ENCODE data around the gene SLAMF7.
A peak's percentile ranks its signal among the peaks of the same experiment; 100 is the strongest.

The SLAMF7 gene

GRCh38 chr1:160747717-160748116 is 8.7 kb downstream of the SLAMF7 start:
- DNase-seq: no peak

GRCh38 chr1:160748181-160748877 is 9.3 kb downstream of the SLAMF7 start:
- no peak for DNase-seq

GRCh38 chr1:160748878-160749269 is 9.8 kb downstream of the SLAMF7 start:
- DNase-seq: no peak

- no peak for DNase-seq
Measured at GRCh38 chr1:160750608-160751007, 11.6 kb downstream of the SLAMF7 start.

GRCh38 chr1:160752406-160752805 is 13.4 kb downstream of the SLAMF7 start:
- no peak for DNase-seq

- no peak for DNase-seq
Measured at GRCh38 chr1:160752924-160753323, 13.9 kb downstream of the SLAMF7 start.

- DNase-seq: no peak
Measured at GRCh38 chr1:160753594-160753993, 14.5 kb downstream of the SLAMF7 start.

- no peak for DNase-seq
Measured at GRCh38 chr1:160755461-160755860, 16.4 kb downstream of the SLAMF7 start.

GRCh38 chr1:160755911-160756848 is 17.1 kb downstream of the SLAMF7 start:
- DNase-seq: no peak

GRCh38 chr1:160756849-160757201 is 17.8 kb downstream of the SLAMF7 start:
- DNase-seq: no peak

- no peak for DNase-seq
Measured at GRCh38 chr1:160758521-160758920, 19.5 kb downstream of the SLAMF7 start.

- DNase-seq: no peak
Measured at GRCh38 chr1:160759740-160760139, 20.7 kb downstream of the SLAMF7 start.

- no peak for DNase-seq
Measured at GRCh38 chr1:160761046-160761445, 22.0 kb downstream of the SLAMF7 start.

- DNase-seq: peak; percentile 12
Measured at GRCh38 chr1:160761886-160762285, 22.8 kb downstream of the SLAMF7 start.

- DNase-seq: no peak
Measured at GRCh38 chr1:160763993-160764392, 24.9 kb downstream of the SLAMF7 start.

GRCh38 chr1:160767395-160768294 is 28.6 kb downstream of the SLAMF7 start:
- no peak for DNase-seq

- no peak for DNase-seq
Measured at GRCh38 chr1:160768295-160768657, 29.2 kb downstream of the SLAMF7 start.

GRCh38 chr1:160772331-160772730 is 33.3 kb downstream of the SLAMF7 start:
- DNase-seq: no peak

GRCh38 chr1:160773093-160773492 is 34.0 kb downstream of the SLAMF7 start:
- no peak for DNase-seq

GRCh38 chr1:160774886-160775719 is 36.1 kb downstream of the SLAMF7 start:
- no peak for DNase-seq

GRCh38 chr1:160776178-160776577 is 37.1 kb downstream of the SLAMF7 start:
- DNase-seq: no peak

GRCh38 chr1:160777486-160778089 is 38.5 kb downstream of the SLAMF7 start:
- DNase-seq: peak; percentile 22

Data from NCI-H2029 (cell line).